NCI-H1930 (cell line): ENCODE measurements around the gene METTL23.

Experiments used
- DNase-seq, 2 experiments: peaks; one replicate each; lab custom pipeline; 2025; lab: John Stamatoyannopoulos, UW

The METTL23 gene

GRCh38 chr17:76757256-76757655 is 30.6 kb downstream of the METTL23 start:
- DNase-seq = no peak

- no peak for DNase-seq
Measured at GRCh38 chr17:76758570-76758969, 31.9 kb downstream of the METTL23 start.

- no peak for DNase-seq
Measured at GRCh38 chr17:76772842-76773525, 46.3 kb downstream of the METTL23 start.

GRCh38 chr17:76775021-76775600 is 48.5 kb downstream of the METTL23 start:
- DNase-seq = no peak

GRCh38 chr17:76781056-76781982 is 54.7 kb downstream of the METTL23 start:
- no peak for DNase-seq

GRCh38 chr17:76783146-76783545 is 56.5 kb downstream of the METTL23 start:
- no peak for DNase-seq
